HG03103 (cell line): Measurements from ENCODE around the gene GALNT11.
"Not testable (repeated sequence)": the region's sequence is repeated elsewhere in the genome, so short reads cannot be mapped to it uniquely, and the experiment has no call there.

Experiments used
- ATAC-seq: cut with Tn5 transposase; IDR thresholded peaks from one replicate; pipeline ENCODE4 v1.9.1; 2021; ENCODE audit warnings: low read depth; ENCODE audit not compliant: unreplicated experiment

GALNT11 gene

DNA sequence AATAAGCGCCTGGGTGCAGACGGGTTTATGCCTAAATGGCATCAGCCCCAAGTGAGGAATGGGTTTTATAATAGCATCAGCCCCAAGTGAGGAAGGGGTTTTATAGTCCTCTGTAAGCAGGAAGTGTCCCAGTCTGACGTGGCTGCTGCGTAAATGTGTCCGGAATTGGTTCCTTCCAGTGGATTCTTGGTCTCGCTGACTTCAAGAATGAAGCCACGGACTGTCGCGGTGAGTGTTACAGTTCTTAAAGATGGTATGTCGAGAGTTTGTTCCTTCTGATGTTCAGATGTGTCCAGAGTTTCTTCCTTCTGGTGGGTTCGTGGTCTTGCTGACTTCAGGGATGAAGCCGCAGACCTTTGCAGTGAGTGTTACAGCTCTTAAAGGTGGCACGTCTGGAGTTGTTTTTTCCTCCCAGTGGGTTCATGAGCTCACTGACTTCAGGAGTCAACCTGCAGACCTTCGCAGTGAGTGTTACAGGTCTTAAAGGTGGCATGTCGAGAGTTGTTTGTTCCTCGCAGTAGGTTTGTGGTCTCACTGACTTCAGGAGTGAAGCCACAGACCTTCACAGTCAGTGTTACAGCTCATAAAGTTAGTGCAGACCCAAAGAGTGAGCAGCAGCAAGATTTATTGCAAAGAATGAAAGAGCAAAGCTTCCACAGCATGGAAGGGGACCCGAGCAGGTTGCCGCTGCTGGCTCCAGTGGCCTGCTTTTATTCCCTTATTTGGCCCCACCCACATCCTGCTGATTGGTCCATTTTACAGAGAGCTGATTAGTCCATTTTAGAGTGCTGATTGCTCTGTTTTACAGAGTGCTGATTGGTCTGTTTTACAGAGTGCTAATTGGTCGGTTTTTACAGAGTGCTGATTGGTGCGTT lies 2.3 kb downstream of the GALNT11 start:
- not testable (repeated sequence) for ATAC-seq

DNA sequence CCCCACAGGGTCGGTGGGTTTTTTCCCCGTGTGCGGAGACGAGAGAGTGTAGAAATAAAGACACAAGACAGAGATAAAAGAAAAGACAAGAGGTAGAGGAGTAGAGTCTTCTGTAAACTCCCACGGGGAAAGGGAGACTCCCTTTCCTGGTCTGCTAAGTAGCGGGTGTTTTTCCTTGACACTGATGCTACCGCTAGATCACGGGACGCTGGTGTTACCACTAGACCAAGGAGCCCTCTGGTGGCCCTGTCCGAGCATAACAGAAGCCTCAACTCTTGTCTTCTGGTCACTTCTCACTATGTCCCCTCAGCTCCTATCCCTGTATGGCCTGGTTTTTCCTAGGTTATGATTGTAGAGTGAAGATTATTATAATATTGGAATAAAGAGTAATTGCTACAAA lies 4.6 kb downstream of the GALNT11 start:
- not testable (repeated sequence) for ATAC-seq

DNA sequence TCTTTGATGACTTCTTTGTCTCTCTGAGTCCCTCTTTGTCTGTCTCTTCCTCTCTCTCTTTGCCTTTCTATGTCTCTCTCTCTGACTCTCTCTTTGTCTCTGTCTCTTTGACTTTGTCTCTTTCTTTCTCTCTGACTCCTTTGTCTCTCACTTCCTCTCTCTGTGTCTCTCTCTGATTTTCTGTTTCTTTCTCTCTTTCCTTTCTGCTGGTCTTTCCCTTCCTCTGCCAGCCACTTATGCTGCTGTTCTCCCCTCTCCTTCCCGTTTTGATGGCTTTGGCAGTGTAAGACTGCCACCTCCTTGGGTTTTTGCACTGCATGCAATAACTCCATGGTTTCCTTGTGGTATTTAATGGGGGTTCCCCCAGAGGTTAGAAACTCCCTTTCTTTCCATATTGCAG lies 5.2 kb downstream of the GALNT11 start:
- not testable (repeated sequence) for ATAC-seq

- no peak for ATAC-seq
These were observed 10.3 kb downstream of the GALNT11 start for GRCh38 chr7:152035817-152036216.

- not testable (repeated sequence) for ATAC-seq
These were observed 12.9 kb downstream of the GALNT11 start for GRCh38 chr7:152038410-152038809.

DNA sequence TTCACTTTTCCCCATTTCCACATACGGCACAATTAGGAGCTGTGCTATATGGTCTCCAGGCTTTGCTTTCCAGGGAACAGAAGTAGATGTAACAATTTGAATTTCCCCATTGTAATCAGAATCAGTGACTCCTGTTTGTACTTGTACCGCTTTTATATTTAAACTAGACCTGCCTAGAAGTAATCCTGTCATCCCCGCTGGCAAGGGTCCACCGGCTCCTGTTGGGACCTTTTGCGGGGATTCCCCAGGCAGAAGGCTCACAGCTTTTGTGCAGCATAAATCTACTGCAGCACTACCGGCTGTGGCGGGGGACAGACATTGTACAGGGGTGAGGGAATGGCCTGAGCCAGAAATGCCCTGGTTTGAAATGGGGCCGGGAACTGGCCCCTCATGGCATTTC lies 17.6 kb downstream of the GALNT11 start:
- ATAC-seq, result not testable (repeated sequence)

DNA sequence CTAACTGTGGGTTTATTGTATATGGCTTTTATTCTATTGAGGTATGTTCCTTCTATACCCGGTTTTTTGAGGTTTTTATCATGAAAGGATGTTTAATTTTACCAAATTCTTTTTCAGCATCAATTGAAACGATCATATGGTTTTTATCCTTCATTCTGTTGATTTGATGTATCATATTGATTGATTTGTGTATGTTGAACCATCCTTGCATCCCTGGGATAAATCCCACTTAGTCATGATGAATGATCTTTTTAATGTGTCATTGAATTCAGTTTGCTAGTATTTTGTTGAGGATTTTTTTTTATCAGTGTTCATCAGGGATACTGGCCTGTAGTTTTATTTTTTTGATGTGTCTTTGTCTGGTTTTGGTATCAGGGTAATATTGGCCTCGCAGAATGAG lies 19.4 kb downstream of the GALNT11 start:
- not testable (repeated sequence) for ATAC-seq

- ATAC-seq, result no peak
These were observed 21.1 kb downstream of the GALNT11 start for GRCh38 chr7:152046531-152046930.

GRCh38 chr7:152048051-152048450 lies 22.6 kb downstream of the GALNT11 start:
- no peak for ATAC-seq

- ATAC-seq, result no peak
These were observed 25.1 kb downstream of the GALNT11 start for GRCh38 chr7:152050547-152050971.

DNA sequence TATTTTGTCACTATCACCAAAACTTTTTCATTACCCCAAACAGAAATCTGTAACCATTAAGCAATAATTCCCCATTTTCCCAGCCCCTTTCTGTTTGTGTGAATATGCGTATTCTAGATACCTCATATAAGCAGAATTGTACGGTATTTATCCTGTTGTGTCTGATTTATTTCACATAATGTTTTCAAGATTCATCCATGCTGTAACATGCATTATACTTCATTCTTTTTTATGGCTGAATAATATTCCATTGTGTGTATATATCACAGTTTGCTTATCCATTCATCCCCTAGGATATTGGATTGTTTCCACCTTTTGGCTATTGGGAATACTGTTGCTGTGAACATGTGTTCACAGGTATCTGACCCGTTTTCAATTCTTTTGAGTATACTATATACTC lies 26.5 kb downstream of the GALNT11 start:
- no peak for ATAC-seq

DNA sequence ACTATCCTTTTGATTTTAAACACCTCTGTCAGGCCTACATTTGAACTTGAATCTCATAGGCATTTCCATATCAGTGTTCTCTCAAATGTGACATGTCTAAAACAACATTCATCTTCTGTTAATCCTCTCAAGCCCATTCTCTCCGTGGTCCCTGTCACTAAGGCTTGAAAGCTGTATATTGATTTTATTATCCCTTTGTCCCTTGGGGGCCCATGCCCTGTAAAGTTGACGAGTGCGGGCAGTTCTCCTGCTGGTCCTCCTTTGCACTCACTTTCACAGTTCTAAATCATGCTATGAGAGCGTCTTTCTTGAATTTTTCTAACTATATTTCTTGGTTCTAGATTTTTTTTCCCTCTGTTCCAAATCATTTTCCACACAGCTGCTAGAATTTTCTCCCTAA lies 27.3 kb downstream of the GALNT11 start:
- ATAC-seq, result no peak

DNA sequence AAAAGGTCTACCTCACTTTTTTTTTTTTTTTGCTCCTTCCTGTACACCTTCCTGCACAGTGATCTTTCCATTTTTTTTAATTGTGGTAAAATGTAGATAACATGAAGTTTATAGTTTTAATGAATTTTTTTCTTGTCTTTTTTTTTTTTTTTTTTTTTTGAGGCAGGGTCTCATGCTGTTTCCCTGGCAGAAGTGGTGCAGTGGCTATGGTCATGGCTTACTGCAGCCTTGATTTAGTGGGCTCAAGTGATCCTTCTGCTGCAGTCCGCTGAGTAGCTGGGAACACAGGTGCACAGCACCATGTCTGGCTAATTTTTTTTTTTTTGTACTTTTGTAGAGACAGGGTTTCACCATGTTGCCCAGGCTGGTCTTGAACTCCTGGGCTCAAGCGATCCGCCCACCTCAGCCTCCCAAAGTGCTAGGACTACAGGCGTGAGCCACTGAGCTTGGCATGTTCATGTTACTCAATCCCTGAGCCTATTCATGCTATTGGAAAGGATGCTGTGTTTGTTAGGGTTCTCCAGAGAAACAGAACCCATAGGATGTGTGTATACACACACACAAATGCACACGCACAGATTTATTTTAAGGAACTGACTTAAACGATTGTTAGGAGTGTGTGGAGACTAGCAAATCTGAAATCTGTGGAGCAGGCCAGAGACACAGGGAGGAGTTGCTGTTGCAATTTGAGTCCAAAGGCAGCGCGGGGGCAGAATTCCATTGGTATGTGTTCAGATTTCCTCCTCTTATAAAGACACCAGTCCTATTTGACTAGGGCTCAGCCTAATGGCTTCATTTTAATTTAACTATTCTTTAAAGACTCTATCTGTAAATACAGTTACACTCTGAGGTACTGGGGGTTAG lies 29.1 kb downstream of the GALNT11 start:
- ATAC-seq, result no peak

- ATAC-seq, result no peak
These were observed 31.3 kb downstream of the GALNT11 start for GRCh38 chr7:152056621-152057274.

DNA sequence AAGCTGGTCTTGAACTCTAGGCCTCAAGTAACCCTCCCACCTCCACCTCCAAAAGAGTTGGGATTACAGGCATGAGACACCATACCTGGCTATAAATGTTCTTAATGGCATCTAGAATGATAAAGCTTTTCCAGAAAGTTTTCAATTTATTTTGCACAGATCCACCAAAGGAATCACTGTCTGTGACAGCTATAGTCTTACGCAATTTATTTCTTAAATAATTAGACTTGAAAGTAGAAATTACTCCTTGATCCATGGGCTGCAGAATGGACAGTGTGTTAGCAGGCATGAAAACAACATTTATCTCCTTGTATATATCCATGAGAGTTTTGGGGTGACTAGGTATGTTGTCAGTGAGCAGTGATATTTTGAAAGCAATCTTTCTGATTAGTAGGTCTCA lies 33.8 kb downstream of the GALNT11 start:
- no peak for ATAC-seq

- ATAC-seq, result not testable (repeated sequence)
These were observed 35.6 kb downstream of the GALNT11 start for GRCh38 chr7:152061086-152061485.

DNA sequence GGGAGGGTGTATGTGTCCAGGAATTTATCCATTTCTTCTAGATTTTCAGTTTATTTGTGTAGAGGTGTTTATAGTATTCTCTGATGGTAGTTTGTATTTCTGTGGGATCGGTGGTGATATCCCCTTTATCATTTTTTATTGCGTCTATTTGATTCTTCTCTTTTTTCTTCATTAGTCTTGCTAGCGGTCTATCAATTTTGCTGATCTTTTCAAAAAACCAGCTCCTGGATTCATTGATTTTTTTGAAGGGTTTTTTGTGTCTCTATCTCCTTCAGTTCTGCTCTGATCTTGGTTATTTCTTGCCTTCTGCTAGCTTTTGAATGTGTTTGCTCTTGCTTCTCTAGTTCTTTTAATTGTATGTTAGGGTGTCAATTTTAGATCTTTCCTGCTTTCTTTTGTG lies 37.7 kb downstream of the GALNT11 start:
- ATAC-seq, result not testable (repeated sequence)

DNA sequence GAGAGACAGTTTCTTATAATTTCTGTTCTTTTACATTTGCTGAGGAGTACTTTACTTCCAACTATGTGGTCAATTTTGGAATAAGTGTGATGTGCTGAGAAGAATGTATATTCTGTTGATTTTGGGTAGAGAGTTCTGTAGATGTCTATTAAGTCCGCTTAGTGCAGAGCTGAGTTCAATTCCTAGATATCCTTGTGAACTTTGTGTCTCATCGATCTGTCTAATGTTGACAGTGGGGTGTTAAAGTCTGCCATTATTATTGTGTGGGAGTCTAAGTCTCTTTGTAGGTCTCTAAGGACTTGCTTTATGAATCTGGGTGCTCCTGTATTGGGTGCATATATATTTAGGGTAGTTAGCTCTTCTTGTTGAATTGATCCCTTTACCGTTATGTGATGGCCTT lies 38.3 kb downstream of the GALNT11 start:
- not testable (repeated sequence) for ATAC-seq

GRCh38 chr7:152065800-152066344 lies 40.4 kb downstream of the GALNT11 start:
- ATAC-seq, result not testable (repeated sequence)

DNA sequence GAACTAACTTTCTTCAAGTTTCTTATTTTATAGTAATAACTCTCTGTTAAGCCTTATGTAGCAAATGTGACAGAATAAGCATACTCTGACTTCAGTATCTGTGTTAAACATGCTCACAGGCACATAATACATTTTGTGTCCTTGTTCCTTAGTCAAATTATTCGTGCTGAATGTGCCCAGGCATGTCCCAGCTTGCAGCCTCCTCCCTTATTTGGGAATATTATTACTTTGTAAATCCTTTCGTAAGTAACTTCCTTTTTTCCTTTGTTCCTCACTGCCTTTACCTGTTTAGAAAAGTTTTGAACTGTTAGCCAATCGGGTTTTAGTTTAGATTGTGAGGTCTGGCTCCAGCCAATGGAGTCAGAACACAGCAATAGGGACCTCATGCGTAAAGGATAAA lies 46.9 kb downstream of the GALNT11 start:
- ATAC-seq, result no peak

DNA sequence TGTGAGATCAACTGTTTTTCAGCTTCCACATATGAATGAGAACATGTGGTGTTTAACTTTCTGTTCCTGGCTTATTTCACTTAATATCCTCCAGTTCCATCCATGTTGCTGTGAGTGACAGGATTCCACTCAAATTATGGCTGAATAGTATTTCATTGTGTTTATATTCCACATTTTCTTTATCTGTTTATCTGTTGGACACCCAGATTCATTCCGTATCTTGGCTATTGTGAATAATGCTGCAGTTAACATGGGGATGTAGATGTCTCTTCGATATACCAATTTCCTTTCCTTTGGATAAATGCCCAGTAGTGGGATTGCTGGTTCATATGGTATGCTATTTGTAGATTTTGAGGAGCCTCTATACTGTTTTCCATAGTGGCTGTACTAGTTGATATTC lies 47.9 kb downstream of the GALNT11 start:
- ATAC-seq, result no peak
